Bronchus fibroblast of lung (primary cell): ENCODE measurements around the gene DNAAF6. TPM values are rescaled to one million over a fixed set of nuclear protein-coding genes. Genes with fewer than 3 reads are reported as not detected.

Experiments used
- total RNA-seq: library from RNA; depleted of rRNA; stranded (reverse); fragments of >200 nt; gene quantifications from 2 replicates; pipeline ENCODE4 v1.2.3, GENCODE V29; 2015

Gene DNAAF6
- not detected in 2 replicates for total RNA-seq

GRCh38 chrX:107205770-107206696, at the start of gene DNAAF6, which contains the start of gene NUP62CL:
TSS of gene DNAAF6 (plus strand) at chrX:107206611. CDS start at chrX:107212876, 6,265 bp downstream.
TSS of gene NUP62CL (minus strand) at chrX:107206433. CDS start at chrX:107175146, 31,287 bp downstream.

Other genes starting within 250 kb of the DNAAF6 start
- 17.4 and 18.8 TPM in 2 replicates for gene MORC4, start 206.4 kb upstream of the DNAAF6 start, total RNA-seq
- gene RBM41, start 87.8 kb upstream of the DNAAF6 start, total RNA-seq = 4.9 and 5.7 TPM in 2 replicates
- gene NUP62CL, start 178 bp upstream of the DNAAF6 start, total RNA-seq = 0.30 and 0.34 TPM in 2 replicates
- gene FRMPD3, start 243.0 kb downstream of the DNAAF6 start, total RNA-seq = under 0.01 TPM in 2 replicates